GM12864 (cell line): ENCODE results near the gene ITGBL1.

ENCODE experiments used
- DNase-seq: peaks from one replicate; pipeline ENCODE4 v3.0.0-alpha.2; 2011; ENCODE audit warnings: low read depth
- H3K4me3 ChIP-seq: 2 replicates; pipeline ENCODE4 v1.5.1; 2011; ENCODE audit warnings: mild to moderate bottlenecking, low read depth, low read length, control low read depth
- TF ChIP-seq, protein P1 (sequence below): IDR thresholded peaks from 2 replicates; pipeline ENCODE4 v1.5.1; 2011; ENCODE audit warnings: low read depth, mild to moderate bottlenecking, moderate library complexity, low read length, control low read depth, inconsistent platforms; ENCODE audit errors: missing control alignments

The ITGBL1 gene

DNA sequence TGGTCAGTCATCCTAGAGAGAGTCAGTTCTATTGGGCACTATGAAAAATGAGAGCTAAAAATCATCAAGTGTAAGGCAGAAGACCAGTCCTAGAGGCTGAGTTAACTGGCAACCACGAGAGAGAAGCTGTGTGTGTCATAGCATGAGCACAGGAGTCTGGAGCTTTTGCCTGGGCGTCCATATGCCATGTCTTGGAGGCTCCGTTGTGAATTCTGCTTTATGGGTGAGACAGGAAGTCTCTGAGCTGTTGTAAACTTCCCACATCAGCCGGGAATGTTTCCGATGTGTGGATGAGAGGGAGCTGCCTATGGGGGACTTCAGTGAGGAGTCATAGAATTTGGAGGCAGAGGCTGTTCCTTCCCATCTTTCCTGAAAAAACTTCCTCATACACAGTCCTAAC lies 120.0 kb downstream of the ITGBL1 start:
- TF ChIP-seq, protein P1, sequence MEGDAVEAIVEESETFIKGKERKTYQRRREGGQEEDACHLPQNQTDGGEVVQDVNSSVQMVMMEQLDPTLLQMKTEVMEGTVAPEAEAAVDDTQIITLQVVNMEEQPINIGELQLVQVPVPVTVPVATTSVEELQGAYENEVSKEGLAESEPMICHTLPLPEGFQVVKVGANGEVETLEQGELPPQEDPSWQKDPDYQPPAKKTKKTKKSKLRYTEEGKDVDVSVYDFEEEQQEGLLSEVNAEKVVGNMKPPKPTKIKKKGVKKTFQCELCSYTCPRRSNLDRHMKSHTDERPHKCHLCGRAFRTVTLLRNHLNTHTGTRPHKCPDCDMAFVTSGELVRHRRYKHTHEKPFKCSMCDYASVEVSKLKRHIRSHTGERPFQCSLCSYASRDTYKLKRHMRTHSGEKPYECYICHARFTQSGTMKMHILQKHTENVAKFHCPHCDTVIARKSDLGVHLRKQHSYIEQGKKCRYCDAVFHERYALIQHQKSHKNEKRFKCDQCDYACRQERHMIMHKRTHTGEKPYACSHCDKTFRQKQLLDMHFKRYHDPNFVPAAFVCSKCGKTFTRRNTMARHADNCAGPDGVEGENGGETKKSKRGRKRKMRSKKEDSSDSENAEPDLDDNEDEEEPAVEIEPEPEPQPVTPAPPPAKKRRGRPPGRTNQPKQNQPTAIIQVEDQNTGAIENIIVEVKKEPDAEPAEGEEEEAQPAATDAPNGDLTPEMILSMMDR = no peak
- DNase-seq = no peak
- H3K4me3 ChIP-seq = no peak overlapping the region

DNA sequence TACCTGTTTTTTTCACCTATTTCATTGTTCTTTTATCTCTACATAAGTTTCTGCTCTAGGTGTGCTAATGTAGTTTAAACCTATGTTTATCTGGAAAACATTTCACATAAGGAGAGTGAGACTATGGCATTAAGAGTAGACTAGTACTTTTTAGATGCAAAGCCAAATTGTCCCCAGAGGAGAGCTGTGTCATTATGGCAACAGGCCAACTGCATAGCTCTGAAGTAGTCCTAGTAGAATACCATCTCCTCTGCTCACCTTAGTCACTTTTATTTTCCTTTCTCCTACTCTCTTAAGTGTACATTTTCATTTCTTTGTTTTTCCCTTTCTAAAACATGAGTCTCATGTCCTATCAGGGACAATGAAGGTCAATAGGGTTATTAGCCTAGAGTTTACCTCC lies 123.1 kb downstream of the ITGBL1 start:
- no peak overlapping the region for H3K4me3 ChIP-seq
- TF ChIP-seq, protein P1 = no peak
- DNase-seq = no peak

DNA sequence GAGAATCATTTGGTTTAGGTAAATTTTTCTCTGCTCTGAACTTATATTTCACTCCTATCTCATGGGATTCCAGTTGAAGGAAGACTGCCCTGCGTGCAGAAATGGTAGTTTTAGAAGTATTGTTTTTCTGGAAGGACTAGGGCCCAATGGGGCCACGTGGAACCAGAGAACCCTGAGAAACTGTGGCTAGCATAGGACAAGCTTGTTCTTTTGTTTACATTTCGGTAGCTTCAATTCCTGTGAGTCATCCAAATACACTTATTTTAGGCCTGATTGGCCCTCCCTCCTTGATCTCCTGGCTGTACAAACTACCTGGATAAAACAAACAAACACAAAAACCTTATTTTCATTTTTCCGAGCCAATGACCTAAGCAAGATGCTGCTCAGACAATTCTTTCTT lies 124.0 kb downstream of the ITGBL1 start:
- TF ChIP-seq, protein P1 = no peak
- no peak overlapping the region for H3K4me3 ChIP-seq
- no peak for DNase-seq

DNA sequence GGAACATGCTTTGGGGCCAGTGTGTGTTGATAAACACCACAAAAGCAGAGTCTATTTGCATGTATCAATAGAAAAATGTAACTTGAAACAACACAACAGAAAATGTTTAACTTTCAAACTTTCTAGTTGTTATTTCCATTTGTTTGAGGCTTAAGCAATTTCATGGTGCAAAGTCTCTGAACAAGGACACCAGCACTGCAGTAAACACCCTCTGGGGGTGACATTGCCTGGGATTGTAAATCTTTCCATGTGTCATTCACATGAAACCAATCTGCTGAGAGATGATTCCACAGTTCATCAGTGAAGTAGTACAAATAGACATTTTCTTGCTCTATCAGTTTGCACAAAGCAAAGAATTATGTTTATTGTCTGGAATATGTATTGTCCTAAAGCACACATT lies 124.5 kb downstream of the ITGBL1 start:
- H3K4me3 ChIP-seq = no peak overlapping the region
- TF ChIP-seq, protein P1 = no peak
- no peak for DNase-seq

DNA sequence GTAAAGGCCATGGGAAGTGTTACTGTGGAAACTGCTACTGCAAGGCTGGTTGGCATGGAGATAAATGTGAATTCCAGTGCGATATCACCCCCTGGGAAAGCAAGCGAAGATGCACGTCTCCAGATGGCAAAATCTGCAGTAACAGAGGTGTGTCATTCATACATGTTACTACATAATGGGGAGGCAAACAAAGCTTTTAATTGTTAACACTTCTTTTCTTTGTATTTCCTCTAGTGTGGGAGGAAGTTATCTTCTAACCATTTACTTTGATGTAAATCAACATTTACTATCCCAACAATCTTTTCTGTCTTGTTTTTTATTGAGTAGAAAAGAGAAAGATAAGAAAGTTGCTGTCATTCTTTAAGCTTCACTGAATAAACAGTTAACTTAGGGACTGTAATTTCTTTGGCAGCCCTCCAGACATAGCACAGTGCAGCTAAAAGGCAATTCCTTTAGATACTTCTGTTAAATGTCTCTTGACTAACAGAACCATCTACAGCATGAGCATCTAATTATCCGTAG lies 126.9 kb downstream of the ITGBL1 start:
- TF ChIP-seq, protein P1 = no peak
- no peak for DNase-seq
- no peak overlapping the region for H3K4me3 ChIP-seq

DNA sequence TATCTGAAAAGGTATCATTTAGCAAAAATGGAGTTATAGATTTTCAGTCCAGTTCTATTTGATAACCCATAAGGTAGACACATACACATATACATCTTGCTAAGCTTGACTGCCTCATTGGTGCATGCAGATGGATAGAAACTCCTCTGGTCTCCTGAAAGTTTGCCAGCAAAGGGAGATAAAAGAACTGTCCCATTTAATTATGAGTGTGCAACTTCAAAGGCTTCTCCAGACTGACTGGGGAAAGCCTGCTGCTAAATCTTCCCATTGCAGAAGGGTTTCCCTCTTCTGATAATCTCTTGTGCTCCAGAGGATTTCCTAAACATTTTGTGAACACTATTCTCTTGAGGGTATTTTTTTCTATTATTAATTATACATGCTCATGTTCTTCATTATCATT lies 131.9 kb downstream of the ITGBL1 start:
- no peak overlapping the region for H3K4me3 ChIP-seq
- TF ChIP-seq, protein P1 = no peak
- DNase-seq = no peak

DNA sequence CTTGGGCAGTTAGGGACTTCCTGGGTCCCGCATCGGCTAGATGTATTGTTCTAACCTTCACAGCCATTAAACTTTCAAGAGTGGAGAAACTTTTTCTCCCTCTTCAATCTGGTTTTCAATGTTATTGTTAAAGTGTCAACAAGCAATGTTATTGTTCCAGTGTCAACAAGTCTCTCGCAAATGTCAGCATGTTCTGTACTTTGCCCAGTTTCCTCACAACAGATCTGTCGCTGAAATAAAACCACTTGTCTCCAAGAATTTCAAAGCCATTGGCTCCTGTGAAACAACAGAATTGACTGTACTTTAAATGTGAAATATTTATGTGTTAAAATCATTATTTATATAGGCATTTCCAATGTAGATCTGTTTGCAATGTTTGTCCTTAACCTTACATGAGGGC lies 138.0 kb downstream of the ITGBL1 start:
- TF ChIP-seq, protein P1 = no peak
- no peak for DNase-seq
- no peak overlapping the region for H3K4me3 ChIP-seq
